SK-N-SH treated with all-trans-retinoic acid at 6 μM for 48 hours (cell line): ENCODE results near the gene KIT.

Experiments used
- ATAC-seq: fragments of 200-7000 bp; cut with Tn5 transposase; 3 replicates; pipeline ENCODE4 v1.9.1; 2020; ENCODE audit warnings: mild to moderate bottlenecking, moderate library complexity
- ARNTL ChIP-seq: fragments of 450-650 bp; formaldehyde crosslinking; IDR thresholded peaks from 2 replicates; pipeline ENCODE4 v1.5.0; 2020; ENCODE audit warnings: low read depth, mild to moderate bottlenecking, moderate library complexity, borderline replicate concordance
- CREB5 ChIP-seq: fragments of 250-450 bp; sonication (Bioruptor Pico); IDR thresholded peaks from 2 replicates; pipeline ENCODE4 v1.5.1; 2020; ENCODE audit warnings: low read depth, mild to moderate bottlenecking, moderate library complexity
- CSDC2 ChIP-seq: fragments of 250-450 bp; sonication (Bioruptor Pico); IDR thresholded peaks from 2 replicates; pipeline ENCODE4 v1.5.0; 2020; ENCODE audit warnings: mild to moderate bottlenecking, moderate library complexity
- CSRNP3 ChIP-seq: fragments of 250-450 bp; sonication (Bioruptor Pico); IDR thresholded peaks from 2 replicates; pipeline ENCODE4 v1.5.1; 2021; ENCODE audit warnings: mild to moderate bottlenecking, moderate library complexity
- ISL1 ChIP-seq: fragments of 250-450 bp; sonication (Bioruptor Pico); IDR thresholded peaks from 2 replicates; pipeline ENCODE4 v2.1.2; 2022; ENCODE audit warnings: mild to moderate bottlenecking, moderate library complexity
- PATZ1 ChIP-seq: fragments of 250-450 bp; sonication (Bioruptor Pico); IDR thresholded peaks from 2 replicates; pipeline ENCODE4 v1.8.0; 2020; ENCODE audit warnings: mild to moderate bottlenecking, moderate library complexity, borderline replicate concordance
- POU6F1 ChIP-seq: fragments of 250-450 bp; sonication (Bioruptor Pico); IDR thresholded peaks from 2 replicates; pipeline ENCODE4 v1.8.0; 2021; ENCODE audit warnings: low read depth, mild to moderate bottlenecking, moderate library complexity, borderline replicate concordance
- PPARA ChIP-seq: fragments of 250-450 bp; sonication (Bioruptor Pico); IDR thresholded peaks from 2 replicates; pipeline ENCODE4 v1.5.0; 2020; ENCODE audit warnings: mild to moderate bottlenecking, borderline replicate concordance
- RARB ChIP-seq: fragments of 250-450 bp; sonication (Bioruptor Pico); IDR thresholded peaks from 2 replicates; pipeline ENCODE4 v1.8.0; 2021; ENCODE audit warnings: mild to moderate bottlenecking, moderate library complexity
- SNAI2 ChIP-seq: fragments of 250-450 bp; sonication (Bioruptor Pico); IDR thresholded peaks from 2 replicates; pipeline ENCODE4 v1.5.0; 2020; ENCODE audit warnings: mild to moderate bottlenecking, moderate library complexity
- TCF4 ChIP-seq: fragments of 250-450 bp; sonication (Bioruptor Pico); IDR thresholded peaks from 2 replicates; pipeline ENCODE4 v1.8.0; 2021; ENCODE audit warnings: mild to moderate bottlenecking, moderate library complexity, borderline replicate concordance
- TOX ChIP-seq: fragments of 250-450 bp; sonication (Bioruptor Pico); IDR thresholded peaks from 2 replicates; pipeline ENCODE4 v1.8.0; 2021; ENCODE audit warnings: mild to moderate bottlenecking, moderate library complexity, borderline replicate concordance
- TSHZ2 ChIP-seq: fragments of 250-450 bp; sonication (Bioruptor Pico); IDR thresholded peaks from 2 replicates; pipeline ENCODE4 v1.5.0; 2020; ENCODE audit warnings: mild to moderate bottlenecking, moderate library complexity
- ZC3H10 ChIP-seq: fragments of 250-450 bp; sonication (Bioruptor Pico); IDR thresholded peaks from 2 replicates; pipeline ENCODE4 v1.5.1; 2021; ENCODE audit warnings: mild to moderate bottlenecking, moderate library complexity
- ZFP3 ChIP-seq: fragments of 250-450 bp; sonication (Bioruptor Pico); IDR thresholded peaks from 2 replicates; pipeline ENCODE4 v1.5.0; 2020; ENCODE audit warnings: mild to moderate bottlenecking, moderate library complexity
- ZFP30 ChIP-seq: fragments of 450-650 bp; formaldehyde crosslinking; IDR thresholded peaks from 2 replicates; pipeline ENCODE4 v1.5.0; 2022; ENCODE audit warnings: mild to moderate bottlenecking, moderate library complexity
- ZNF565 ChIP-seq: fragments of 450-650 bp; formaldehyde crosslinking; conservative IDR thresholded peaks from 2 replicates; pipeline ENCODE4 v1.5.0; 2020; ENCODE audit warnings: low read depth, mild to moderate bottlenecking, moderate library complexity
- ZNF70 ChIP-seq: fragments of 450-650 bp; formaldehyde crosslinking; IDR thresholded peaks from 2 replicates; pipeline ENCODE4 v1.5.0; 2020; ENCODE audit warnings: mild to moderate bottlenecking, moderate library complexity
- ZNF8 ChIP-seq: fragments of 450-650 bp; formaldehyde crosslinking; IDR thresholded peaks from 2 replicates; pipeline ENCODE4 v1.5.0; 2020; ENCODE audit warnings: mild to moderate bottlenecking, moderate library complexity

Gene KIT

DNA sequence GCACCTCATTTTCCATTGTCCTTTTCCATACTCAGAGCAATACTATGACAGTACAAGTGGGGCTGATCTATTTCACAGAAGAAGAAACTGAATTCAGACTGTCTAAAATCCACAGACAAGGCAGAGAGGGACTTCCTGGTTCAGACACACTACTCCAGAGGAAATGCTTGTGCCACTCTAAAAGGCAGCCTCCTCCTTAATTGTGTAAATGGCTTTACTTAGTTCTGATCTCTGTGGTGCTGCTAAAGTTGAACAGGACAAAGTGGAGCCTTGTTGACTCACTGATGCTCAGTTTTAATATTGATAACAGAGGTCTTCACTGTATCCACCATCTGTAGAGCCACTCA lies 122.4 kb downstream of the KIT start (continued):
- TF ChIP-seq CSRNP3 (no peak), ZNF565 (no peak)

GRCh38 chr4:54781756-54782155 lies 124.0 kb downstream of the KIT start:
- TF ChIP-seq PPARA (CRISPR knock-in tag) (no peak), TSHZ2 (CRISPR knock-in tag) (no peak), ZNF8 (CRISPR knock-in tag) (no peak), ZFP3 (CRISPR knock-in tag) (no peak), CSDC2 (CRISPR knock-in tag) (no peak), ZC3H10 (no peak)
- TF ChIP-seq, all 23 proteins: peak for 0
- ATAC-seq: no peak

GRCh38 chr4:54783402-54784110 lies 125.8 kb downstream of the KIT start:
- no peak for ATAC-seq
- TF ChIP-seq TOX: no peak
- no peak for TF ChIP-seq ARNTL (CRISPR knock-in tag)

GRCh38 chr4:54784161-54784671 lies 126.5 kb downstream of the KIT start:
- TF ChIP-seq ZNF565 (no peak), CSRNP3 (no peak), CREB5 (CRISPR knock-in tag) (no peak), TCF4 (CRISPR knock-in tag) (no peak), PPARA (CRISPR knock-in tag) (no peak), ZNF70 (CRISPR knock-in tag) (no peak), PATZ1 (CRISPR knock-in tag) (no peak), POU6F1 (CRISPR knock-in tag) (no peak), SNAI2 (CRISPR knock-in tag) (no peak), TOX (no peak), RARB (CRISPR knock-in tag) (no peak), ZFP30 (CRISPR knock-in tag) (no peak), ZC3H10 (no peak), ZFP3 (CRISPR knock-in tag) (no peak), ISL1 (no peak)
- TF ChIP-seq, all 23 proteins: peak for 0
- ATAC-seq: no peak
